Stimulated activated CD4-positive, alpha-beta T cell treated with anti-CD3 and anti-CD28 coated beads, Interleukin-12 subunit alpha, Interleukin-12 subunit beta, amount 100 ng/mL, for 24 hours (primary cell): ENCODE measurements around the gene ERC2.

Experiments
- DNase-seq, 2 experiments: peaks; one replicate each; pipeline ENCODE4 v3.0.0-alpha.2; 2020; ENCODE audit warnings: low read depth in 2 of 2

The ERC2 gene

GRCh38 chr3:55935241-55935640, 533.0 kb downstream of the ERC2 start:
- DNase-seq = no peak

GRCh38 chr3:55934771-55935170, 533.5 kb downstream of the ERC2 start:
- DNase-seq = no peak

- no peak for DNase-seq
Observed at GRCh38 chr3:55929154-55929869, 539.0 kb downstream of the ERC2 start.

- DNase-seq = no peak
Observed at GRCh38 chr3:55923626-55924025, 544.6 kb downstream of the ERC2 start.

- DNase-seq = no peak
Observed at GRCh38 chr3:55923207-55923606, 545.1 kb downstream of the ERC2 start.

- DNase-seq = no peak
Observed at GRCh38 chr3:55912880-55913279, 555.4 kb downstream of the ERC2 start.

- DNase-seq = no peak
Observed at GRCh38 chr3:55911266-55911665, 557.0 kb downstream of the ERC2 start.

- DNase-seq = no peak
Observed at GRCh38 chr3:55910543-55910942, 557.7 kb downstream of the ERC2 start.

GRCh38 chr3:55909373-55909772, 558.9 kb downstream of the ERC2 start:
- DNase-seq = no peak

- no peak for DNase-seq
Observed at GRCh38 chr3:55907616-55908015, 560.7 kb downstream of the ERC2 start.

- no peak for DNase-seq
Observed at GRCh38 chr3:55906896-55907295, 561.4 kb downstream of the ERC2 start.

GRCh38 chr3:55904716-55905115, 563.6 kb downstream of the ERC2 start:
- DNase-seq = no peak

- DNase-seq = no peak
Observed at GRCh38 chr3:55903680-55904079, 564.6 kb downstream of the ERC2 start.

- no peak for DNase-seq
Observed at GRCh38 chr3:55902221-55902900, 565.9 kb downstream of the ERC2 start.

GRCh38 chr3:55899887-55900286, 568.4 kb downstream of the ERC2 start:
- DNase-seq = no peak

GRCh38 chr3:55897573-55898224, 570.6 kb downstream of the ERC2 start:
- DNase-seq = no peak

GRCh38 chr3:55895897-55896566, 572.2 kb downstream of the ERC2 start:
- DNase-seq = no peak

GRCh38 chr3:55894605-55895004, 573.7 kb downstream of the ERC2 start:
- no peak for DNase-seq

GRCh38 chr3:55893045-55893664, 575.1 kb downstream of the ERC2 start:
- DNase-seq = no peak

GRCh38 chr3:55891106-55891505, 577.2 kb downstream of the ERC2 start:
- no peak for DNase-seq

GRCh38 chr3:55888282-55888885, 579.9 kb downstream of the ERC2 start:
- DNase-seq = no peak

- no peak for DNase-seq
Observed at GRCh38 chr3:55885721-55886120, 582.5 kb downstream of the ERC2 start.
